HCT116 (cell line): ENCODE measurements around the gene SLC66A3. TPM values are rescaled to one million over a fixed set of nuclear protein-coding genes. Genes with fewer than 3 reads are reported as not detected.

Source experiments
- ATAC-seq: fragments of 200-7000 bp; cut with Tn5 transposase; 2 replicates; pipeline ENCODE4 v1.9.1; 2020; ENCODE audit warnings: mild to moderate bottlenecking, moderate library complexity
- BruUV-seq: library from RNA; stranded (reverse); fragments of 400-500 nt; replicated peaks from 2 replicates; lab custom pipeline; 2021; lab: Mats Ljungman, UMichigan
- CTCF ChIA-PET: fragments of 300-600 bp; sonication (Branson Sonifier 250); formaldehyde crosslinking; loops from one replicate; lab custom pipeline; 2021; ENCODE audit warnings: antibody characterized with exemption; lab: Charles Lee
- POLR2A ChIA-PET: fragments of 300-600, 350-600 bp; sonication (Branson Sonifier 250); formaldehyde crosslinking; loops from one replicate; lab custom pipeline; 2021; ENCODE audit warnings: antibody characterized with exemption; lab: Charles Lee
- RAD21 ChIA-PET, 2 experiments: fragments of 300-600 bp; sonication (Branson Sonifier 250); formaldehyde crosslinking; loops; one replicate each; lab custom pipeline; 2023; ENCODE audit warnings: low total read pairs in 2 of 2; ENCODE audit not compliant: uncharacterized antibody in 2 of 2, unreplicated experiment in 2 of 2, low non-redundant PET in 1 of 2; lab: Charles Lee
- DNase-seq: peaks from one replicate; pipeline ENCODE4 v3.0.0-alpha.2; 2010; ENCODE audit warnings: low read depth, low spot score
- H2AFZ ChIP-seq: fragments of 200-600 bp; shearing (Covaris generic), sonication (generic); 2 replicates; pipeline ENCODE4 v1.6.1; 2017; ENCODE audit warnings: low read depth, mixed run types, mixed read lengths, antibody characterized with exemption, low read length; ENCODE audit not compliant: poor library complexity, severe bottlenecking
- H3K27ac ChIP-seq: 2 replicates; pipeline ENCODE4 v1.5.1; 2012; ENCODE audit warnings: low read depth, low read length
- H3K27me3 ChIP-seq: fragments of 200-600 bp; sonication (generic); 2 replicates; pipeline ENCODE4 v1.6.1; 2016; ENCODE audit warnings: mixed run types, low read length, mixed read lengths; ENCODE audit not compliant: insufficient read depth
- H3K36me3 ChIP-seq, 2 experiments: fragments of 200-500 bp in 1 of 2; fragments of 200-600 bp in 1 of 2; sonication (Bioruptor generic) in 1 of 2; sonication (generic) in 1 of 2; 2 replicates each; pipeline versions ENCODE4 v1.5.1 to v1.6.1; 2014 to 2016; ENCODE audit warnings: low read length in 2 of 2, inconsistent platforms in 1 of 2, mixed read lengths in 1 of 2, mixed run types in 1 of 2; ENCODE audit not compliant: insufficient read depth in 2 of 2, control insufficient read depth in 1 of 2
- H3K4me1 ChIP-seq, 2 experiments: fragments of 200-600 bp in 1 of 2; sonication (generic) in 1 of 2; 2 replicates each; pipeline versions ENCODE4 v1.5.1 to v1.6.1; 2012 to 2017; ENCODE audit warnings: low read length in 2 of 2, inconsistent platforms in 1 of 2, mild to moderate bottlenecking in 1 of 2, mixed read lengths in 1 of 2, mixed run types in 1 of 2, moderate library complexity in 1 of 2; ENCODE audit not compliant: insufficient read depth in 2 of 2, control insufficient read depth in 1 of 2
- H3K4me2 ChIP-seq: fragments of 200-600 bp; sonication (generic); 2 replicates; pipeline ENCODE4 v1.6.1; 2017; ENCODE audit warnings: mixed run types, low read length, mixed read lengths
- H3K4me3 ChIP-seq, 2 experiments: fragments of 200-600 bp in 1 of 2; sonication (generic) in 1 of 2; replicated peaks in 1 of 2; 2 replicates each; pipeline ENCODE4 v1.5.1; 2011 to 2016; ENCODE audit warnings: low read length in 2 of 2, control low read depth in 1 of 2, low read depth in 1 of 2, mild to moderate bottlenecking in 1 of 2, mixed read lengths in 1 of 2, mixed run types in 1 of 2
- H3K79me2 ChIP-seq: fragments of 200-600 bp; sonication (generic); 2 replicates; pipeline ENCODE4 v1.6.1; 2017; ENCODE audit warnings: mild to moderate bottlenecking, mixed run types, low read length, moderate library complexity, mixed read lengths; ENCODE audit not compliant: insufficient read depth
- H3K9ac ChIP-seq: fragments of 200-600 bp; sonication (generic); 2 replicates; pipeline ENCODE4 v1.6.1; 2016; ENCODE audit warnings: low read length, mixed read lengths
- H3K9me2 ChIP-seq: fragments of 200-600 bp; sonication (generic), shearing (Covaris generic); 2 replicates; pipeline ENCODE4 v1.6.1; 2017; ENCODE audit warnings: mixed run types, mild to moderate bottlenecking, moderate library complexity; ENCODE audit not compliant: insufficient read depth
- H3K9me3 ChIP-seq, 2 experiments: fragments of 200-500 bp in 1 of 2; fragments of 200-600 bp in 1 of 2; sonication (Bioruptor generic) in 1 of 2; sonication (generic) in 1 of 2; 2 replicates each; pipeline ENCODE4 v1.6.1; 2014 to 2017; ENCODE audit warnings: low read length in 2 of 2, mixed read lengths in 2 of 2, inconsistent platforms in 1 of 2, low read depth in 1 of 2, mild to moderate bottlenecking in 1 of 2, mixed run types in 1 of 2, moderate library complexity in 1 of 2; ENCODE audit not compliant: control insufficient read depth in 1 of 2, insufficient read depth in 1 of 2
- H4K20me1 ChIP-seq: fragments of 200-600 bp; sonication (generic), shearing (Covaris generic); 2 replicates; pipeline ENCODE4 v1.6.1; 2017; ENCODE audit warnings: mixed run types, mild to moderate bottlenecking, moderate library complexity; ENCODE audit not compliant: insufficient read depth
- CEBPB ChIP-seq: IDR thresholded peaks from 2 replicates; pipeline ENCODE4 v1.6.1; 2012; ENCODE audit warnings: low read depth
- EGR1 ChIP-seq: IDR thresholded peaks from 2 replicates; pipeline ENCODE4 v1.6.1; 2012; ENCODE audit warnings: low read depth
- EZH2phosphoT487 ChIP-seq: fragments of 200-600 bp; IDR thresholded peaks from 2 replicates; pipeline ENCODE4 v1.6.1; 2018; ENCODE audit warnings: antibody characterized with exemption, borderline replicate concordance
- FOSL1 ChIP-seq: IDR thresholded peaks from 2 replicates; pipeline ENCODE4 v1.6.1; 2012; ENCODE audit warnings: low read depth
- JUND ChIP-seq: IDR thresholded peaks from 2 replicates; pipeline ENCODE4 v1.6.1; 2012
- POLR2A ChIP-seq: IDR thresholded peaks from 2 replicates; pipeline ENCODE4 v1.7.0; 2011; ENCODE audit warnings: borderline replicate concordance; ENCODE audit not compliant: insufficient read depth, insufficient read length; ENCODE audit errors: extremely low read depth
- POLR2AphosphoS5 ChIP-seq: IDR thresholded peaks from 2 replicates; pipeline ENCODE4 v1.6.1; 2011; ENCODE audit warnings: mild to moderate bottlenecking, low read depth, low read length, moderate library complexity
- RAD21 ChIP-seq: IDR thresholded peaks from 2 replicates; pipeline ENCODE4 v1.6.1; 2012; ENCODE audit warnings: low read depth, mild to moderate bottlenecking
- TCF7L2 ChIP-seq: IDR thresholded peaks from 2 replicates; pipeline ENCODE4 v1.7.0; 2011; ENCODE audit warnings: borderline replicate concordance, inconsistent platforms; ENCODE audit not compliant: insufficient read depth, insufficient read length; ENCODE audit errors: extremely low read depth
- ZFX ChIP-seq: fragments of 450-650 bp; IDR thresholded peaks from 2 replicates; pipeline ENCODE4 v1.6.1; 2017
- intact Hi-C: fragments of 100-400 bp; cut with micrococcal nuclease; formaldehyde crosslinking; loops from 2 replicates; pipeline ENCODE4 v1.10.0; 2022
- total RNA-seq: library from RNA; stranded (reverse); gene quantifications from one replicate; pipeline ENCODE4 v1.2.1, GENCODE V29; 2021; ENCODE audit not compliant: unreplicated experiment
- TF ChIP-seq, protein P1 (sequence below), 3 experiments: fragments of 200-600 bp in 1 of 3; sonication (generic) in 1 of 3; IDR thresholded peaks in 2 of 3; conservative IDR thresholded peaks in 1 of 3; 2 replicates each; pipeline ENCODE4 v1.5.1; 2012 to 2017; ENCODE audit warnings: low read depth in 2 of 3, low read length in 2 of 3, antibody characterized with exemption in 1 of 3, borderline replicate concordance in 1 of 3, control low read depth in 1 of 3, mild to moderate bottlenecking in 1 of 3, mixed read lengths in 1 of 3, mixed run types in 1 of 3, moderate library complexity in 1 of 3; ENCODE audit not compliant: insufficient read depth in 1 of 3
- TF ChIP-seq, protein P2 (sequence below): IDR thresholded peaks from 2 replicates; pipeline ENCODE4 v1.6.1; 2011; ENCODE audit warnings: mild to moderate bottlenecking, low read length, moderate library complexity; ENCODE audit not compliant: insufficient replicate concordance; ENCODE audit errors: extremely low read depth

The SLC66A3 gene
- total RNA-seq, 1 experiment from 2014 or later, result 15.9 TPM

DNA sequence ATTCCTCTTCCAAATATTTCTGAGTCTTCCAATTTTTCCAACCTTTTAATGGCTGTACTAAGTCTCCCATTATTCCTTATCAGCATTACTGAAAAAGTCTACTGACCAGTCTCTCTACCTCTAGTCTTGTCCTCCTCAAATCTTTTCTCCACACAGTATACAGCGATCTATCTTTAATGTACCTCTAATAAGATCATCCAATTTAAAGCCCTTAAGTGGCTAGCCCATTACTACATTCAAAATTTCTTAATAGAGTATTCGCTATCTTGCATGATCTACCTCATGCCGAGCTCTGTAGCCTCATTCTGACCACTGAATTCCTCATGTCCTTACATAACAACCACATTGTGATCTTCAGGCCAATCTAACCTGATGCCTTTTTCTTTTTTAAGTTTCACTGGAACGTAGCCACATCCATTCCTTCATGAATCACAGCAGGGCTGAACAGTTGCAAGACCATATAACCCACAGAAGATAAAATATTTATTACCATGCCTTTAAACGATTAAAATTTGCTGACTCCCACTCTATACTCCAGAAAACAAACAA is 57.9 kb downstream of the SLC66A3 start:
- Histone ChIP-seq H4K20me1 (peaks cover 5% of the 10 kb centered on the region), H3K79me2 (no peaks in the 10 kb centered on the region), H3K4me1 (no peaks in the 10 kb centered on the region), H3K9ac (no peak overlapping the region), H3K4me3 (no peak overlapping the region), H3K9me3 (no peaks in the 10 kb centered on the region), H3K27me3 (no peaks in the 10 kb centered on the region), H3K27ac (no peak overlapping the region), H3K4me2 (no peak overlapping the region), H3K36me3 (peaks cover 24 to 25% of the 10 kb centered on the region in 2 experiments), H2AFZ (no peak overlapping the region), H3K9me2 (no peaks in the 10 kb centered on the region)
- DNase-seq, result no peak
- RAD21 ChIA-PET, result no interaction called here
- no peak for ATAC-seq
- CTCF ChIA-PET, result no interaction called here
- intact Hi-C loops, result no loop called here
- no TSS peak for BruUV-seq
- POLR2A ChIA-PET, result no interaction called here
- TF ChIP-seq FOSL1 (no peak), TCF7L2 (no peak), EZH2phosphoT487 (no peak), RAD21 (no peak), POLR2A (no peak), JUND (no peak), POLR2AphosphoS5 (no peak), ZFX (no peak), CEBPB (no peak), EGR1 (no peak)
- TF ChIP-seq, protein P1, sequence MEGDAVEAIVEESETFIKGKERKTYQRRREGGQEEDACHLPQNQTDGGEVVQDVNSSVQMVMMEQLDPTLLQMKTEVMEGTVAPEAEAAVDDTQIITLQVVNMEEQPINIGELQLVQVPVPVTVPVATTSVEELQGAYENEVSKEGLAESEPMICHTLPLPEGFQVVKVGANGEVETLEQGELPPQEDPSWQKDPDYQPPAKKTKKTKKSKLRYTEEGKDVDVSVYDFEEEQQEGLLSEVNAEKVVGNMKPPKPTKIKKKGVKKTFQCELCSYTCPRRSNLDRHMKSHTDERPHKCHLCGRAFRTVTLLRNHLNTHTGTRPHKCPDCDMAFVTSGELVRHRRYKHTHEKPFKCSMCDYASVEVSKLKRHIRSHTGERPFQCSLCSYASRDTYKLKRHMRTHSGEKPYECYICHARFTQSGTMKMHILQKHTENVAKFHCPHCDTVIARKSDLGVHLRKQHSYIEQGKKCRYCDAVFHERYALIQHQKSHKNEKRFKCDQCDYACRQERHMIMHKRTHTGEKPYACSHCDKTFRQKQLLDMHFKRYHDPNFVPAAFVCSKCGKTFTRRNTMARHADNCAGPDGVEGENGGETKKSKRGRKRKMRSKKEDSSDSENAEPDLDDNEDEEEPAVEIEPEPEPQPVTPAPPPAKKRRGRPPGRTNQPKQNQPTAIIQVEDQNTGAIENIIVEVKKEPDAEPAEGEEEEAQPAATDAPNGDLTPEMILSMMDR (IDR thresholded peaks at IDR 0.05 in 2 of 3, conservative IDR thresholded peaks at IDR 0.05 in 1 of 3; ENCODE audit: borderline replicate concordance in 1 of 3, insufficient read depth in 1 of 3, low read depth in 2 of 3, low read length in 2 of 3), result no peak
- TF ChIP-seq, protein P2, sequence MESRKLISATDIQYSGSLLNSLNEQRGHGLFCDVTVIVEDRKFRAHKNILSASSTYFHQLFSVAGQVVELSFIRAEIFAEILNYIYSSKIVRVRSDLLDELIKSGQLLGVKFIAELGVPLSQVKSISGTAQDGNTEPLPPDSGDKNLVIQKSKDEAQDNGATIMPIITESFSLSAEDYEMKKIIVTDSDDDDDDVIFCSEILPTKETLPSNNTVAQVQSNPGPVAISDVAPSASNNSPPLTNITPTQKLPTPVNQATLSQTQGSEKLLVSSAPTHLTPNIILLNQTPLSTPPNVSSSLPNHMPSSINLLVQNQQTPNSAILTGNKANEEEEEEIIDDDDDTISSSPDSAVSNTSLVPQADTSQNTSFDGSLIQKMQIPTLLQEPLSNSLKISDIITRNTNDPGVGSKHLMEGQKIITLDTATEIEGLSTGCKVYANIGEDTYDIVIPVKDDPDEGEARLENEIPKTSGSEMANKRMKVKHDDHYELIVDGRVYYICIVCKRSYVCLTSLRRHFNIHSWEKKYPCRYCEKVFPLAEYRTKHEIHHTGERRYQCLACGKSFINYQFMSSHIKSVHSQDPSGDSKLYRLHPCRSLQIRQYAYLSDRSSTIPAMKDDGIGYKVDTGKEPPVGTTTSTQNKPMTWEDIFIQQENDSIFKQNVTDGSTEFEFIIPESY, result no peak
- TF ChIP-seq, all 23 proteins: peak for 0
